NCI-H446 (cell line): Measurements from ENCODE around the gene PIP4K2C.
"Not testable (repeated sequence)": the region's sequence is repeated elsewhere in the genome, so short reads cannot be mapped to it uniquely, and the experiment has no call there.

Experiments used
- DNase-seq, 2 experiments: peaks; one replicate each; lab custom pipeline; 2025; lab: John Stamatoyannopoulos, UW

The PIP4K2C gene

GRCh38 chr12:57585156-57585555 lies 5.8 kb upstream of the PIP4K2C start:
- no peak for DNase-seq

GRCh38 chr12:57586128-57586527 lies 4.9 kb upstream of the PIP4K2C start:
- DNase-seq: no peak

- DNase-seq: no peak
These were observed 4.1 kb upstream of the PIP4K2C start for GRCh38 chr12:57586832-57587429.

GRCh38 chr12:57588951-57589610 lies 1.9 kb upstream of the PIP4K2C start:
- DNase-seq: not testable (repeated sequence)

- no peak for DNase-seq
These were observed 521 bp upstream of the PIP4K2C start for GRCh38 chr12:57590479-57590863.

GRCh38 chr12:57591782-57592325 lies 862 bp downstream of the PIP4K2C start:
- no peak for DNase-seq

- DNase-seq: no peak
These were observed 1.7 kb downstream of the PIP4K2C start for GRCh38 chr12:57592551-57593165.

- no peak for DNase-seq
These were observed 2.2 kb downstream of the PIP4K2C start for GRCh38 chr12:57593187-57593586.

- DNase-seq: no peak
These were observed 9.4 kb downstream of the PIP4K2C start for GRCh38 chr12:57600395-57600794.

GRCh38 chr12:57602544-57602943 lies 11.6 kb downstream of the PIP4K2C start:
- no peak for DNase-seq

- no peak for DNase-seq
These were observed 12.3 kb downstream of the PIP4K2C start for GRCh38 chr12:57603324-57603723.

- DNase-seq: peak in 1 of 2 experiments; percentile 39
These were observed 12.9 kb downstream of the PIP4K2C start for GRCh38 chr12:57603815-57604453.

- DNase-seq: no peak
These were observed 13.5 kb downstream of the PIP4K2C start, which contains the start of gene DTX3 for GRCh38 chr12:57604454-57604991. Gene DTX3, plus strand, starts transcription at chr12:57604824. Its CDS starts 1,694 bp downstream, at chr12:57606518.

- DNase-seq: no peak
These were observed 14.2 kb downstream of the PIP4K2C start for GRCh38 chr12:57604992-57605810.

GRCh38 chr12:57605811-57606311 lies 14.9 kb downstream of the PIP4K2C start:
- no peak for DNase-seq

- no peak for DNase-seq
These were observed 15.4 kb downstream of the PIP4K2C start for GRCh38 chr12:57606399-57606798.

GRCh38 chr12:57606821-57607220 lies 15.8 kb downstream of the PIP4K2C start:
- DNase-seq: no peak

GRCh38 chr12:57607958-57608663 lies 17.1 kb downstream of the PIP4K2C start:
- DNase-seq: no peak

- no peak for DNase-seq
These were observed 18.2 kb downstream of the PIP4K2C start for GRCh38 chr12:57609101-57609780.
